ENCODE measurements around the gene ANKLE2.

The ANKLE2 gene

GRCh38 chr12:132747896-132748295 is 13.7 kb downstream of the ANKLE2 start:
- no peak for TF ChIP-seq TAF1 (IDR thresholded peaks at IDR 0.05; ENCODE audit: borderline replicate concordance, insufficient read depth, low read length)
- no peak for TF ChIP-seq POLR2AphosphoS5 (IDR thresholded peaks at IDR 0.05; ENCODE audit: low read depth, low read length)
- TF ChIP-seq FOXP2 (optimal IDR thresholded peaks at IDR 0.05; ENCODE audit: borderline replicate concordance, extremely low read depth, extremely low read length, insufficient read depth) = no peak
- TF ChIP-seq REST (IDR thresholded peaks at IDR 0.05; ENCODE audit: insufficient read depth in 1 of 2, low read depth in 2 of 2, low read length in 2 of 2) = no peak
- TF ChIP-seq SIN3A (IDR thresholded peaks at IDR 0.05; ENCODE audit: borderline replicate concordance, insufficient read depth, low read length) = no peak

- TF ChIP-seq FOXP2 (optimal IDR thresholded peaks at IDR 0.05; ENCODE audit: borderline replicate concordance, extremely low read depth, extremely low read length, insufficient read depth) (no peak), SIN3A (IDR thresholded peaks at IDR 0.05; ENCODE audit: borderline replicate concordance, insufficient read depth, low read length) (no peak), REST (IDR thresholded peaks at IDR 0.05; ENCODE audit: insufficient read depth in 1 of 2, low read depth in 2 of 2, low read length in 2 of 2) (no peak), POLR2AphosphoS5 (IDR thresholded peaks at IDR 0.05; ENCODE audit: low read depth, low read length) (no peak), TAF1 (IDR thresholded peaks at IDR 0.05; ENCODE audit: borderline replicate concordance, insufficient read depth, low read length) (no peak)
Measured at GRCh38 chr12:132747395-132747794, 14.2 kb downstream of the ANKLE2 start.

GRCh38 chr12:132746613-132747012 is 15.0 kb downstream of the ANKLE2 start:
- TF ChIP-seq POLR2AphosphoS5 (IDR thresholded peaks at IDR 0.05; ENCODE audit: low read depth, low read length) (no peak), FOXP2 (optimal IDR thresholded peaks at IDR 0.05; ENCODE audit: borderline replicate concordance, extremely low read depth, extremely low read length, insufficient read depth) (no peak), TAF1 (IDR thresholded peaks at IDR 0.05; ENCODE audit: borderline replicate concordance, insufficient read depth, low read length) (no peak), REST (IDR thresholded peaks at IDR 0.05; ENCODE audit: insufficient read depth in 1 of 2, low read depth in 2 of 2, low read length in 2 of 2) (no peak), SIN3A (IDR thresholded peaks at IDR 0.05; ENCODE audit: borderline replicate concordance, insufficient read depth, low read length) (no peak)

GRCh38 chr12:132743831-132744230 is 17.8 kb downstream of the ANKLE2 start:
- TF ChIP-seq POLR2AphosphoS5 (IDR thresholded peaks at IDR 0.05; ENCODE audit: low read depth, low read length) = no peak
- TF ChIP-seq REST (IDR thresholded peaks at IDR 0.05; ENCODE audit: insufficient read depth in 1 of 2, low read depth in 2 of 2, low read length in 2 of 2) = no peak
- TF ChIP-seq FOXP2 (optimal IDR thresholded peaks at IDR 0.05; ENCODE audit: borderline replicate concordance, extremely low read depth, extremely low read length, insufficient read depth) = no peak
- TF ChIP-seq SIN3A (IDR thresholded peaks at IDR 0.05; ENCODE audit: borderline replicate concordance, insufficient read depth, low read length) = no peak
- no peak for TF ChIP-seq TAF1 (IDR thresholded peaks at IDR 0.05; ENCODE audit: borderline replicate concordance, insufficient read depth, low read length)

GRCh38 chr12:132741620-132742019 is 20.0 kb downstream of the ANKLE2 start:
- TF ChIP-seq FOXP2 (optimal IDR thresholded peaks at IDR 0.05; ENCODE audit: borderline replicate concordance, extremely low read depth, extremely low read length, insufficient read depth) (no peak), REST (IDR thresholded peaks at IDR 0.05; ENCODE audit: insufficient read depth in 1 of 2, low read depth in 2 of 2, low read length in 2 of 2) (no peak), TAF1 (IDR thresholded peaks at IDR 0.05; ENCODE audit: borderline replicate concordance, insufficient read depth, low read length) (no peak), SIN3A (IDR thresholded peaks at IDR 0.05; ENCODE audit: borderline replicate concordance, insufficient read depth, low read length) (no peak), POLR2AphosphoS5 (IDR thresholded peaks at IDR 0.05; ENCODE audit: low read depth, low read length) (no peak)

Data from PFSK-1 (cell line).